Choroid plexus epithelial cell (primary cell): ENCODE results near the gene HYKK.
A peak's percentile ranks its signal among the peaks of the same experiment; 100 is the strongest.

Source experiments
- DNase-seq: peaks from one replicate; pipeline ENCODE4 v3.0.0-alpha.2; 2010; ENCODE audit warnings: low read depth
- H3K4me3 ChIP-seq: 2 replicates; pipeline ENCODE4 v1.5.1; 2011; ENCODE audit warnings: low read depth, mild to moderate bottlenecking, control low read depth, low read length, moderate library complexity
- TF ChIP-seq, protein P1 (sequence below): conservative IDR thresholded peaks from 2 replicates; pipeline ENCODE4 v1.5.1; 2011; ENCODE audit warnings: low read depth, mild to moderate bottlenecking, control low read depth, inconsistent platforms, low read length, moderate library complexity

Gene HYKK

DNA sequence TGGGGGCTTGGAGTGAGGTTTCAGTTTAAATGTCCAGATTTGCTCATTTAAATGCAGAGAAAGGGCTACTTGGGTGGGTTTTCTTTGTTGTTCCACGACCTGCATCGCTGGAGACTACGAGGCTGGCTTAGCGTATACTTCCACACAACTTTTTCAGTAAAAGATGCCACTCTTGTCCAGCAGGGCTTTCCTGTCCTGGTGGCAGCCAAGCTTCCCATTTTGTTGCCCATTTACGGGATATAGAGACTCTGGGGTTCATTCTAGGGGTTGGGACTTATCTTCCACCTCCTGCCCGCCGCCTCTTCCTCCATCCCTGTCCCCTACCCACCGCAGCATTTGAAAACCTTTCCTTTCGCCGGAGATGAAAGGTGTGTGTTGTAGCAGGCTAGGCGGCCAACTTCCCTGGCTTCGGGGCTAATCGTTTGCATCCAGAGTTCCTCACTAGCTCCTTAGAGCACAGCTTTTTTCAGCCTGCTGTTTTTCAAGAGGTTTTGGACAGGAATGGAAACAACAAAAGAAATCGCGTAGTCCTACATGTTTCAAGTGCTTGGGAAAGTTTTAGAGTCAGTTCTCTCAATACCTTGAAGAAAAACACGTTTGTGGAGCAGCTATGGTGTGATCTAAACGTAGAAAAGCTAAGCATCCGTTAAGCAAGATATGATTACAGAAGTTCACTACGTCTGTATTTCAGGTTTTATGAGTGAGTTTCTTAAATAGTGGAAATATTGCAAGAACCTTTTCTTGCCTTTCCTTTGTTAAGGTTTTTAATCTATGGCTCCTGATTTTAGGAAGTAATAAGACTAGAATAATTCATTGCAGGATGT, 58.8 kb downstream of the HYKK start:
- TF ChIP-seq, protein P1, sequence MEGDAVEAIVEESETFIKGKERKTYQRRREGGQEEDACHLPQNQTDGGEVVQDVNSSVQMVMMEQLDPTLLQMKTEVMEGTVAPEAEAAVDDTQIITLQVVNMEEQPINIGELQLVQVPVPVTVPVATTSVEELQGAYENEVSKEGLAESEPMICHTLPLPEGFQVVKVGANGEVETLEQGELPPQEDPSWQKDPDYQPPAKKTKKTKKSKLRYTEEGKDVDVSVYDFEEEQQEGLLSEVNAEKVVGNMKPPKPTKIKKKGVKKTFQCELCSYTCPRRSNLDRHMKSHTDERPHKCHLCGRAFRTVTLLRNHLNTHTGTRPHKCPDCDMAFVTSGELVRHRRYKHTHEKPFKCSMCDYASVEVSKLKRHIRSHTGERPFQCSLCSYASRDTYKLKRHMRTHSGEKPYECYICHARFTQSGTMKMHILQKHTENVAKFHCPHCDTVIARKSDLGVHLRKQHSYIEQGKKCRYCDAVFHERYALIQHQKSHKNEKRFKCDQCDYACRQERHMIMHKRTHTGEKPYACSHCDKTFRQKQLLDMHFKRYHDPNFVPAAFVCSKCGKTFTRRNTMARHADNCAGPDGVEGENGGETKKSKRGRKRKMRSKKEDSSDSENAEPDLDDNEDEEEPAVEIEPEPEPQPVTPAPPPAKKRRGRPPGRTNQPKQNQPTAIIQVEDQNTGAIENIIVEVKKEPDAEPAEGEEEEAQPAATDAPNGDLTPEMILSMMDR, result peak; percentile 26
- H3K4me3 ChIP-seq, result peak overlapping the region; percentile 70
- DNase-seq, result peak; percentile 20

DNA sequence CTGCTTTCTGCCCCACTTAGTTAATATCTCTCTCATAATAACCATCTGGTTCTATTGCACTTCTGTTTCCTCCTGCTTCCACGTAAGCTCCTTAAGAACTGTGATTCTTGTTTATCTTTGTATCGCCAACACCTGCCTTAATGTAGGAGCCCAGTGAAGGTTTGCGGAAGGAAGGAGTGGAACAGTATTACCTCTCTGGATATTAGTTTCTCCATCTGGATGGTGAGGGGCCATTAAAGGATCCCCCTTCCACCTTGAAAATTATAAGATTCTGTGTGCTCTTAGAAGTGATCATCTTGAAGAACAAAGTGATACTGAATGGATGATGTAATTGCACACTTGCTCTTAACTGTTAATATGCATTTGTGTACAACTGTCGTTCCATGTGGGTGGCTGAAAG, 60.2 kb downstream of the HYKK start:
- no peak for DNase-seq
- TF ChIP-seq, protein P1, result no peak

DNA sequence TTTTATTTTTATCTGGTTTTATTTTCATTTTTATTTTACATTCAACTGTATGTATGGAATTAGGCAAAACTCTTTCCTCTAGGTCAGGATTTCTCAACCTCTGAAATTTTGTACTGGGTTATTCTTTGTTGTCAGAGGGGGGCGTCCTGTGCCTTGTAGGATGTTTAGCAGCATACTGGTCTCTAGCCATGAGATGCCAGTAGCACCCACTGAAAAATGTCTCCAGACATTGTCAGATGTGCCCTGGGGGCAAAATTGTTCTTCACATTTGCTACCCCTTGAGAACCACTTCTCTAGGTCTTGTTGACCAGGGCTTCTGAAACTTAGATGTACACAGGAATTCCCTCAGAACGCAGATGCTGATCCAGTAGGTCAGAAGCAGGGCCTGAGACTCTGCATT, 63.3 kb downstream of the HYKK start:
- no peak overlapping the region for H3K4me3 ChIP-seq
- TF ChIP-seq, protein P1, result no peak
- DNase-seq, result no peak

More for the DNA sequence above, 60.2 kb downstream of the HYKK start:
- H3K4me3 ChIP-seq, result no peak overlapping the region

DNA sequence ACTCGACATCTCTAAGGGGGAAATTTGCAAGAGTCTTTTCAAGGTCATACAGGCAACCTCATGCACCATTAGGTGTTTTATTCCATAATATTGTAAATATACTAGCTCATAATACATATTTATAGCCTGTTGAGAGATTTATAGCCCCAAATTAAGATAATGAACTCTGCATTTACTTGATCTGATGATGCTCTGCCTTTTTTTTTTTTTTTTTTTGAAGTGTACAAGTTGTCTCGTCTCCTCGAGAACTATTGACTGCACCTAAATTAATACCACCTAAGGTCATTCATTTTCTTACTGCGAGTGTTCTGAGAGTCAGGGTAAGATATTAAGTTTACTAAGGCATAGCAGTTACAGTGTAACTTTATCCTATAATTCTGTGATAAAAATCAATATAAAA, 64.0 kb downstream of the HYKK start:
- DNase-seq, result no peak
- H3K4me3 ChIP-seq, result no peak overlapping the region
- TF ChIP-seq, protein P1, result no peak

DNA sequence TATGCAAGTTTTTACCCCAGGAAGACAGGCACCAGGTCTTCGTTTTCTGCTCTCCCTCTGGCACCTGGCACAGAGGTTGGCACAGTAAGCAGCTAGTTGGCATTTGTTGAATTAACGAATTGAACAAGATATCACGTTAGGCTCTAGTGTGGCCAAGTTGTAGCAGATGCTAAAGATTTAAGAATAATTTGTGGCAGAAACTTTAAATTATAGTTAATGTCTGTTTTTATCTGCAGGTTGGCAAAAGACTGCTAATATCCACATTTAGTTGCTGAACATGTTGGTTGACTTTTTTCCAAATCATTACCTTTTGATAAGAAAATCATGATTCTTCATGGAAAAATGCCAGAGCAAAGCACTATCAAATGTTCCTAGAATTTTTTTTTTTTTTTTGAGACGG, 66.0 kb downstream of the HYKK start:
- TF ChIP-seq, protein P1, result no peak
- H3K4me3 ChIP-seq, result no peak overlapping the region
- DNase-seq, result no peak

DNA sequence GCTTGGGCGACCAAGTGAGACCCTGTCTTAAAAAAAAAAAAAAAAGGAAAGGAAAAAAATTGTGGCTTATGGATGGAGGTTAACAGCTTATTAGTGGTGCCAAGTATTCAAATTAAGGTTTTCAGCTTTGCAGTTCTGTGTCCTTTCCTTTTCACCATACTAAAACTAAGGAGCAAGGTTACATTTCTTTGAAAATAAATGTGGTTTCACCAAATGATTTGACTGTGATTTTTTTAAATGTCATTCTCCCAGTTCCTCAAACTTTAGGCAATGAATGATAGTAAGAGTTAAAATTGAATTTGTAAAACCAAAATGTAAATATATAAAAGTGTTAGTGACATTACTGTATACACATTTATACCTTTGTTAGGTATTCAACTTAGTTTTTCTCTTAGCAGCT, 67.6 kb downstream of the HYKK start:
- H3K4me3 ChIP-seq, result no peak overlapping the region
- TF ChIP-seq, protein P1, result no peak
- no peak for DNase-seq
